Measurements from ENCODE around the gene TBCC. TPM values are rescaled to one million over a fixed set of nuclear protein-coding genes. Genes with fewer than 3 reads are reported as not detected.
"Not testable (repeated sequence)": the region's sequence is repeated elsewhere in the genome, so short reads cannot be mapped to it uniquely, and the experiment has no call there.

TBCC gene
- total and polyA plus RNA-seq, 2 of the 8 experiments (the other 6 are each of a cell fraction or from before 2014, with no cell fraction given): 22.7 to 25.5 TPM

DNA sequence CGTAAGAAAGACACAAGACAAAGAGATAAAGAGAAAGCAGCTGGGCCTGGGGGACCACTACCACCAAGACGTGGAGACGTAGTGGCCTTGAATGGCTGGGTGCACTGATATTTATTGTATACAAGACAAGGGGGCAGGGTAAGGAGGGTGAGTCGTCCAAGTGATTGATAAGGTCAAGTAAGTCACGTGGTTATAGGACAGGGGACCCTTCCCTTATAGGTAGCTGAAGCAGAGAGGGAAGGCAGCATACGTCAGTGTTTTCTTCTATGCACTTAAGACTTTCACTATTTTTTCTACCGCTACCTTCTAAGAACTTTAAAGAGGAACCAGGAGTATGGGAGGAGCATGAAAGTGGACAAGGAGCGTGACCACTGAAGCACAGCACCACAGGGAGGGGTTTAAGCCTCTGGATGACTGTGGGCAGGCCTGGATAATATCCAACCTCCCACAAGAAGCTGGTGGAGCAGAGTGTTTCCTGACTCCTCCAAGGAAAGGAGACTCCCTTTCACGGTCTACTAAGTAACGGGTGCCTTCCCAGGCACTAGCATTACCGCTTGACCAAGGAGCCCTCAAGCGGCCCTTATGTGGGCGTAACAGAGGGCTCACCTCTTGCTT lies 11.9 kb downstream of the TBCC start:
- not testable (repeated sequence) for H2BK120ac ChIP-seq (replicated peaks; ENCODE audit: low read depth, low read length); H3K4me1 ChIP-seq (replicated peaks in 1 of 4; ENCODE audit: control insufficient read depth in 3 of 4, insufficient read depth in 4 of 4, low read length in 3 of 4); H3K23me2 ChIP-seq (ENCODE audit: low read depth, low read length); FAIRE-seq; H3K4me2 ChIP-seq (ENCODE audit: insufficient read depth in 1 of 2, low read depth in 2 of 2, low read length in 2 of 2); H3K23ac ChIP-seq (ENCODE audit: insufficient read length); DNase-seq (ENCODE audit: low read depth in 1 of 2, low spot score in 2 of 2); H4K8ac ChIP-seq (ENCODE audit: extremely low read depth, insufficient read depth, low read length); H3K9me3 ChIP-seq (ENCODE audit: insufficient read depth in 2 of 2, low read depth in 1 of 2, low read length in 1 of 2); H4K5ac ChIP-seq (ENCODE audit: insufficient read length, low read depth, low read length); H2BK20ac ChIP-seq (ENCODE audit: low read length); H2AK5ac ChIP-seq (ENCODE audit: low read depth, low read length); H4K20me1 ChIP-seq (replicated peaks in 1 of 2; ENCODE audit: control insufficient read depth in 1 of 2, insufficient read depth in 2 of 2, low read length in 2 of 2); H3K36me3 ChIP-seq (ENCODE audit: control insufficient read depth in 2 of 4, insufficient read depth in 4 of 4, low read length in 3 of 4); H3K14ac ChIP-seq (ENCODE audit: insufficient read length); H2BK12ac ChIP-seq (ENCODE audit: low read depth, low read length); H3K79me2 ChIP-seq (ENCODE audit: control insufficient read depth in 1 of 2, insufficient read depth in 2 of 2, low read length in 2 of 2); H3K27ac ChIP-seq (ENCODE audit: low read depth, low read length); H3K4ac ChIP-seq (replicated peaks; ENCODE audit: insufficient read length, low read depth, low read length); H3K79me1 ChIP-seq (ENCODE audit: low read depth, low read length); H4K91ac ChIP-seq (replicated peaks; ENCODE audit: insufficient read length, low read length); H2BK15ac ChIP-seq (ENCODE audit: low read length); H3K27me3 ChIP-seq (replicated peaks in 1 of 4; ENCODE audit: control insufficient read depth in 3 of 4, extremely low read depth in 1 of 4, insufficient read depth in 3 of 4, low read length in 3 of 4); H3K18ac ChIP-seq (ENCODE audit: extremely low read depth, low read length); H2AFZ ChIP-seq (ENCODE audit: low read length); H3K4me3 ChIP-seq (ENCODE audit: extremely low read depth in 1 of 4, insufficient read depth in 2 of 4, low read depth in 3 of 4, low read length in 4 of 4); H3K56ac ChIP-seq (replicated peaks; ENCODE audit: insufficient read length, low read depth, low read length); H2BK5ac ChIP-seq (ENCODE audit: low read depth, low read length); H3K9ac ChIP-seq (replicated peaks in 1 of 4; ENCODE audit: extremely low read depth in 1 of 4, low read depth in 3 of 4, low read length in 3 of 4)
- ChIA-PET CTCF (ENCODE audit: partially characterized antibody) (interaction anchor here (0.8 to 1.0 kb wide), 3 partner anchors 8 to 145 kb away, joined by 3 to 6 read pairs (median 4); partner anchors contain the start of gene RPL7L1), POLR2A (ENCODE audit: partially characterized antibody) (interaction anchor here (0.7 to 1.2 kb wide), 2 partner anchors 12 to 55 kb away, joined by 3 to 4 read pairs; partner anchors contain the start of gene TBCC)
- WGBS, 2 experiments (ENCODE audit: extremely low coverage in 1 of 2, insufficient coverage in 1 of 2, insufficient read length in 1 of 2, insufficient replicate concordance in 2 of 2, low coverage in 1 of 2, low lambda C conversion rate in 2 of 2, missing lambda C conversion rate in 1 of 2): 93% methylated on average over 13 of the region's 13 CpGs; no CpG with 5 or more reads in 1 of the 2 experiments
